OCI-M2 (cell line): ENCODE data around the gene VAV3.

Experiments
- DNase-seq: peaks from one replicate; lab custom pipeline; 2025; ENCODE audit not compliant: unreplicated experiment; lab: John Stamatoyannopoulos, UW

The VAV3 gene

DNA sequence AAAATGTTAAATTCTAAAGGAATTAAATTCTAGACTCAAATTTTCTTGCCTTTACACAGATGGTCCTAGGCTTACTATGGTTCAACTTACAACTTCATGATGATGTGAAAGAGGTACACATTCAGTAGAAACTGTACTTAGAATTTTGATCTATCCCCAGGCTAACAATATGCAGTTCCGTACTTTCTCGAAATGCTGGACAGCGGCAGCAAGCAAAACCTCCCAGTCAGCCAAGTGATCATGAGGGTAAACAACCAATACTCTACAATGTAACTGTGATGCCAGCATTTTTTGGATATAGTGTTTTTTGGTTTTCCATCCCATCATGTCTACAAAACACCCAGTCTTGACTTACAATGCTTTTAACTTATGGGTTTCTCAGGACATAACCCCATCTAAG is 25.7 kb downstream of the VAV3 start:
- no peak for DNase-seq

DNA sequence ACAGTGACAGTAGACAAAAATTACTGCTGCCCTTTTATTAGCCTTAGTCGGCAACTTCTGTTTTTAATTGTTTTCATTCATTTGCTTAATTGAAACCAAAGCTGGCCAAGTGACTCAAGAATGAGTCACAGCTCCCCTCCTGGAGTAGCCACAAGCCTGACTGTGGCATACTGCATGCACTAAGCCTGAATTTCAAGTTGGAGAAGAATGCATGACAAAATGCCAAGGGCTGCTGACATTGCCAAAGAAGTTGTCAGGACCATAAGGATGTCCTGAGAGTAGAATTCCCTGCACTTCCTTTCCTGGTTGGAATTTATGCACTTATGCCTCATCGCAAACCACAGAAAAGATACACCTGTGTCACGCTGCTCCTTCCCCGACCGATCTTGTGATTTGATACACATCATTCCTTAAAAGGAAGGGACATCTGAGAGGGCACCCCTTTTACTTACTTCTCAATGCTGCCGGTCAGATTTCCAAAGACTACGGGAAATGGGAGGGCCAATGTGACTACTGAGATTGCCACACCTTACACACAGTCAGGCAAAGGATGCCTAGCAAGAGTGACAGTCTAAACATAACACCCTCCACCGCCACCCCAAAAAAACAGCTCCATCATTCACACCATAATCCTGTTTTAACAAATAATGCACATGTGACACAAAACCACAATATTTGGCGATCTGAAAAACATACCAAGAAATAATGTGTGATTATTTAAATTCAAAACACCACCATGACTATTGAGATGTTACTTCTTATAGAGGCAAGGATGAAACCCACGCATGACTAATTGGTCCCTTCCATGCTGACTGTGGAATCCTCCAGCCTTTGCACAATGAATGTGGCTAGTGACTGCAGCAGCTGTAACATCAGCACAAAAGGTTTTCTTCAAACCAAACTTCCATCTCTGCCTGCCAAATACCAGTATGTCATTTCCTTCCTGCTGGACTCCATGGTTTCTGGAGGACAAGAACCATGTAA is 28.2 kb downstream of the VAV3 start:
- no peak for DNase-seq

DNA sequence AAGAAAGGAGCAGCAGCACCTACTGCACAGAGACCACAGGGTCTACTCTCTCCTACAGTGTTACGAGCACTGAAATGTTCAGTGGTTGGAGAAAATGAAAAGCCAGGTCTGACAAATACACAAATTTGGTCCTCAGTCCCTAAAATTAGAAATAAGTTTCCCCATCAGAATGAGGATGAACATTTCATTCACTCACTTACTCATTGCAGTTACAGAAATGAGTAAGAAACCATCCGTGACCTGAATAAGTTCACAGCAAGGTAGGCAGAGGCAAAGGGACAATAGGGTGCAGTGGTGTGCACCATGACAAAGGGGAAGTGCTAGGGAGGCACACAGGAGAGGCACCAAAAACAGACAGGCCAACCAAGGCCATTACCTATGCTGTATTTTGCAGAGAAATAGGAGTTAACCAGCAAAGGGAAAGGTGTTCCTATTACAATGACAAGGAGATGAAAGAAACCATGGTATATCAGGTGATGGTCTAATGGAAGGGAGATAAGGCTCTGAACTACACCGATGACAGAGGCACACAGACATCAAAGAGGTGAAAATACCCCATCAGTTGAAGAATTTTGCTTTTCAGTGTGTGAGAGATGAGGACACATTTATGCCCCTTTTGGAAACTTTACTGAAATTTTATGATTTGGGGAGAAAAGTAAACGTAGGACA is 29.4 kb downstream of the VAV3 start:
- DNase-seq = no peak

DNA sequence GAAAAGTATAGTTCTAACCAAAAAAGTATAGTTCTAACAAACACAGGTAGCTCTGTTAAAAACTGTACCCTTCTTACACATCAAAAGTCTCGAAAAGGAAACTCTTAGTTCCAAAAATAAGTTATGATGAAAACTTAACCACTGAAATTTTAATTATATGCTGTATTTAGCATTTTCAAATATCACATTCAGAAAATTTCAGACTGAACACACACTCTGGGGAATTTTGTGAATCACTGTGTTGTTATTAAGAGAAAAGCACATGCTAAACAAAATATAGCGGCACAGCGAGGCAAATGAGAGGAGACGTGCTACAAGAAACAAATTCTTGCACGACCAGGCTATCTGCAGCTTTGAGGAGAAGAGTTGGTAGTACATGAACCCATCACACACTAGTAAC is 30.4 kb downstream of the VAV3 start:
- no peak for DNase-seq

DNA sequence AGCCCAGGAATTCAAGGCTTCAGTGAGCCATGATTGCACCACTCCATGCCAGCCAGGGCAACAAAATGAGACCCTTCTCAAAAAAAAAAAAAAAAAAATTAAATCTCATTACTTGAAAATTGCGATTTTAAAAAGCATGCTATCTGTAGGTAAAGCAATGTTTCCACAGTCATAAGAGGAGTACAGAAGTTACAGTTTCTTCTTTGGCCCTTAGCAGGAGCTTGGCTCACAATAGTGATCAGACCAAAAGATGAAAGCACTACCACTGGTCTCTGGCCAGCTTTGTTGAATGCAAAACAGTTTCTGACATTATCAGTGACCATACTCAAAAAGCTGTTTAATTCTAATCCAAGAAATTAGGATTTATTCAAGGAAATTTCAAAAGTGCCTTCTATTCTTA is 31.2 kb downstream of the VAV3 start:
- no peak for DNase-seq

DNA sequence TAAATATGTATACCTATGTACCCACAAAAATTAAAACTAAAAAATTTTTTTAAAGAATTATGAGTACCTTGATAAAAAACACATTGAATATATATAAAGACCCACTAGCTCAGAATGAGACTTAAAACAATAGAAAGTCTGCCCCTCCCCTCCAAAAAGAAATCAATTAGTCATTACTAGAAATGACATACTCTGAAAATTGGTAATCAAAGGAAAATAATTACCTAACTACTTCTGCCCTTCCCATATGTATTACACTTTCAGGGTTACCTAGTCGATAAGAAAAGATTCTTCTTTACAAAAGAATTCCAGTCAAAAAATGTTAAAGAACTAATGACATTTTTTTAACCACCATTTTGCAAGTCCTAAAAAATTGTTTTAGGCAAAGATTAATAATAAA is 34.7 kb downstream of the VAV3 start:
- no peak for DNase-seq

DNA sequence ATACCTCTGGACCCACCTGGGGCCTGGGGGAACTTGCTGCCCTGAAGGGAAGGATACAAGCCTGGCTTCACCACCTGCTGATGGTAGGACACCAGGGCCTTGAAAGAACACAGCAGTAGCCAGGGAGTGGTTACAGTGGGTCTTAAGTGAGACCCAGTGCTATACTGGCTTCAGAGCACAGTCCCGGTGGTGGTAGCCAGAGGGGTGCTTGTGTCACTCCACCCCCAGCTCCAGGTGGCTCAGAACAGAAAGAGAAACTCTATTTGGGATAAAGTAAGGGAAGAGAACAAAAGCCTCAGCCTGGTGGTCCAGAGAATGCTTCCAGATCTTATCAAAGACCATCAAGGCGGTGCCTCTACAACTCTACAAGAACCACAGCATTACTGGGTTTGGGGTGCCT is 37.2 kb downstream of the VAV3 start:
- DNase-seq = no peak

DNA sequence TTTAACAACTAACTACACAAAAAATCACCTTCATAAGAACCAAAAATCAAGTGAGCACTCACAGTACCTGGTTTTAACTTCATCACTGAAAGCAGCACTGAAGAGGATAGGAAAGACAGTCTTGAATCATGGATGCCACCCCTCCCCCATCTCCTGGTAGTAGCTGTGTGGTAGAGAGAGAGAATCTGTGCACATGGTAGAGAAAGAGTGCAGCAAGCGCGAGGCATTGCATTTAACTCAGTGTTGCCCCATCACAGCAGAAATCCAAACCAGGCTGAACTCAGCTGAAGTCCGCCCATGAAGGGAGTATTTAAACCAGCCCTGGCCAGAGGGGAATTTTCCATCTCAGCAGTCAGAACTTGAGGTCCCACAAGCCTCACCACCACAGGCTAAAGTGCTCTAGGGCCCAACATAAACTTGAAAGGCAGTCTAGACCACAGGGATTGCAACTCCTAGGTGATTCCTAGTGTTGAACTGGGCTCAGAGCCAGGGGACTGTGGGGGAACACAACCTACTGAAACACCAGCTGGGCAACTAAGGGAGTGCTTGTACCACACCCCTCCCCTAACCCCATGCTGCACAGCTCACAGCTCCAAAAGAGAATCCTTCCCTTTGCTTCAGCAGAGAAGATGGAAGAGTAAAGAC is 38.4 kb downstream of the VAV3 start:
- DNase-seq = no peak

DNA sequence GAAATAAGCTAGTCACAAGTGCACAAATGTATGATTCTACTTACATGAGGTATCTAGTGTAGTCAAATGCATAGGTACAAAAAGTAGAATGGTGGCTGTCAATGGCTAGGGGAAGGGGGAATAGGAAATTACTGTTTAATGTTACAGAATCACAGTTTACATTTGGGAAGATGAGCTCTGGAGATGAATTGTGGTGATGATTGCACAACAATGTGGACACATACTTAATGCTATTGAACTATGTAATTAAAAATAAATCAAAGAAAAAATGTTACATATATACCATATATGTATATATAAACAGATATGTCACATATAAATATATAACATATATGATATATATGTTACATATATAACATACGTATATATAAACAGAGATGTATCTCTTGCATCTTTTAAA is 39.4 kb downstream of the VAV3 start:
- no peak for DNase-seq

DNA sequence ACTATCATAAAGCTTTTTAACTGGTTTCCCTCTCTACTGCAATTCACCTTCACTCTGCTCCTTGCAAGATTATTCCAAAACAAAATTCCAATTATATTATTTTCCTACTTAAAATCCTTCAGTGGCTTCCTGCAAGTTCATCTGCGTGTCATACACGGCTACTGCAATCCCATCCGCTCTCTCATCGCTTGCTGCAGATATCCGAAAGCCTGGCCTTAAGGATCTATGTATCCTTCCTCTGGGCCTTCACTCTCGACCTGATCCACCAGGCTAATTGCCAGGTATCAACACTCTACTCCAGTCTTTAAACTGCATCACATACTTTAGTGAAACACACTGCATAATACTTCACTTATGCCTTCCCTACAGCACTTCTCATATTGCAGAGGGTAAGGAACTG is 44.0 kb downstream of the VAV3 start:
- DNase-seq = no peak

DNA sequence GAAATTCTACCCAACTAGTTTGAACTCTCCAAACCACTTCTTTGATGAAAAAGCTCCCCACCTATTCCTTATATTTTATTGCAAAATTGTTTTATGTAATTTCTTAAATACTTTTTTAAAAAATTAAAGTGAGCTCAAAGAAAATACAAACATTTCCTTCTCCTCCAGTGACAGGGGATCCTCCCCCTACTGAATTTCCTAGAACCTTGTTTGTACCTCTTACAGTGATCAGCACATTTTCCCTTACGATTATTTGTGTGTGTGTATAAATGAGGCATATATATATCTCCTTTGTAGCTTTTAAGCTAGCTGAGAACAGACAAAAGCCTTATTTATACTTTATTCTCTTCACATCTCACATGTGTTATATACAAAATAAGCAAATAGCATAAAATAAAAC is 44.4 kb downstream of the VAV3 start:
- DNase-seq = no peak

DNA sequence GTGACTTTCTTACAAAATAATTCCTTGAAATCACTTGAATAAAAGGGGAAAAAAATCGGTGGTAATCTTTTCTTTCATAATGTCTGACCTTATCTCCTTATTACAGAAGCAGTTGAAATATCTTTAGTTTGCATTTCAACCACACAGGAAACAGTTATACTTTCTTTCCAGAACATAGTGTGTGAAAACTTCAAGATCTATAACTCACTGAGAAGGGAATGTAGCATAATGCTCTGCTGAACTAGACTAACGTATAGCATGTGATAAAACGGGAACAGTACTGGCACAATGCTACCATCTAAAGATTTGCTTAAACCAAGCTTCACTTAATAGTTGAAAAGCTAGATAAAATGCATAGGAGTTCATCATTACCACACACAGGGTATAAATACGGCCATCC is 45.0 kb downstream of the VAV3 start:
- no peak for DNase-seq

DNA sequence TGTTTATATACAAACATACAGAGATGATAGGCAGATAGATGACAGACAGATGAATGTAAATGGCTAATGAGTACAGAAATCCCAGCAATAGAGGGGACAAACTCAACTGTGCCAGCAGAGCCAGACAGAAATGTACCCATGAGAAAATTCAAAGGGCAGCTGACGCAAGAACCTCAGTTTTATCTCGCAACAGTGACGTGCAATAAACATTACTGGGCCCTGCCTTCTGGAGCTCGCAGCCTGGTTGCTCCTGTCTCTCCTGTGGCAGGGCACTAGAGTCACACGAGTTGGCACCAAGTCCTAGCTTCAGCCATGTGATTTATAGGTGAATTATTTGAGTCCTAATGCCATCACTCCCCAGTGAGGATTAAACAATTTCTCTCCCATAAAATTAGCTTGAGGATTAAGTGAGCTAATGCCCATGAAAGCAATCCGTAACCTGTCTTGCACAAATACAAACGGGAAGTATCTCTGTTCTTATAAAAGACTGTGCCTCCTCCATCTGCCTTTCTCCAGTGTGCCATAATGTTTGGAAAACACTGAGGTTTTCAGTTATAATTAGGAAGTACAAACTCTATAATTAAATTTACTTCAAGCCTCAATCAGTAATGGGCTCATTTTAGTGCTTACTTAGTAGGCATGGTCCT is 50.7 kb downstream of the VAV3 start:
- DNase-seq = no peak

DNA sequence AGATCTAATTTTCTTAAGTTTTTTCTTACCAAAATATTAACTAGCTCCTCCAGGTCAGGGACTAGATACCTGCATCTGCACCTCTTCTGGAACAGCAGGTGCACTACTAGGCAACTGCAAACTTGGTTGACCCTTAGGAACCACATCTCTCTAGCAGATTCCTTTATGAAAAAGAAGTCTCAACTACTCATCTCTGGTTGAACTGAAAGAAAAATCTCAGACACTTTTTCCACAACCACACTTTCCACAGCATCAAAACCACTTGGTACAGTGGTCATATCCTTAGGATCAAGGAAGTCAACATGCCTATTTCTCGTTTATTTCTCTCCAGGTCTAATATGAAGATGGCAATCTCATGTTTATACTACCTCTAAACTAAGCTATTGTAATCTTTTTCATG is 52.3 kb downstream of the VAV3 start:
- no peak for DNase-seq

DNA sequence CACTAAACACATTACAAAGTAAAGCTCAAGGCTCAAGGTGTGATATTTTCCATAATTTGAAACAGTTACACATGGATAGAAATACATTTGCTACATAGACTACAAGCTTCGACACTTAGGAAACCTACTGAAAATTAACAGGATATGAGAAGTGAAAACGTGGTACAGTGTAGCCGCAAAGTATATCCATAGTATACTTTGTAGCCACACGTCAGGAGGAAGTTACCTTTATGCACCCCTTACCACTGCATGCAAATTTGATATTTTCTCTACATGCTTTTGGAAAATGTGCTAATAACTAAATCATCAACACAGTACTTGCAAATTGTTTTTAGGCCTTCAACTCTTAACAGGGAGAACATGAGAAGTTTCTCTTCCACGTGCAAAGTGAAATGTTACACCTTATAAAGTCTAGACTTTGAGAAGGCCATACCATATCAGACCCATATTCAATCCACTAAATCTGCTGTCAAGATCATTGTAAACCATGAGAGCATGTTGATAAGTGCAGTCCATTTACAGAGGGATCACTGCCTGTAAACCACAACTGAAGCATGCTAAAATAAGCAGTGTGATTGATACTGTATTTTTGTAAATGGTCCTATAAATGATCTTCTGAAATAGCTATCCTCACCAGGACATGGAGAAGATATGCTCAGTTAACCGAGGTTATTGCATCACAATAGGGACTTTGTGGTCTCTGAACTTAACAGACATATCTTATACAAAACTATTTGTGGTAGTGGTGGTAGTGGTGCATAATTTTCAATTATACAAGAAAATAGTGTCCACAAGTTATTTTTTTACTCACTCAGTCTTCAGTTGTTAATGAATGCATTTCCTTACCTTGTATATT is 64.7 kb downstream of the VAV3 start:
- no peak for DNase-seq

DNA sequence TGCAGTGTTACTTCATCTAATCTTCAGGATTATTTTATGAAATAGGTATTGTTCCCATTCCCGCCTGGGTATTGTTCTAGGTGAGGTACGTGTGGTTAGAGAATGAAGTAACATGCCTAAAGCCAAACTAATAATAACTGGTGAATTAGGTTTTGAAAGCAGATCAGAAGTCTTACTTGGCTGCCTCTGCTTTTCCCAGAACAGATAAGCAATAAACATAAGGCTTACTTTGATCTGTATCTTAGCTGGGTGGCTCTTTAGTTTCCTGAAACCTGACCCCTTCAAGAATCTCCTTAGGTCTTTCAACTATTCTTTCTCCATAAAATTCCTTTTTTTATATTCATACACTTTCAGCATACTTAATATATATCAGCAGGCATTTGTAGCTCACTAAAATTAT is 65.3 kb downstream of the VAV3 start:
- DNase-seq = no peak

DNA sequence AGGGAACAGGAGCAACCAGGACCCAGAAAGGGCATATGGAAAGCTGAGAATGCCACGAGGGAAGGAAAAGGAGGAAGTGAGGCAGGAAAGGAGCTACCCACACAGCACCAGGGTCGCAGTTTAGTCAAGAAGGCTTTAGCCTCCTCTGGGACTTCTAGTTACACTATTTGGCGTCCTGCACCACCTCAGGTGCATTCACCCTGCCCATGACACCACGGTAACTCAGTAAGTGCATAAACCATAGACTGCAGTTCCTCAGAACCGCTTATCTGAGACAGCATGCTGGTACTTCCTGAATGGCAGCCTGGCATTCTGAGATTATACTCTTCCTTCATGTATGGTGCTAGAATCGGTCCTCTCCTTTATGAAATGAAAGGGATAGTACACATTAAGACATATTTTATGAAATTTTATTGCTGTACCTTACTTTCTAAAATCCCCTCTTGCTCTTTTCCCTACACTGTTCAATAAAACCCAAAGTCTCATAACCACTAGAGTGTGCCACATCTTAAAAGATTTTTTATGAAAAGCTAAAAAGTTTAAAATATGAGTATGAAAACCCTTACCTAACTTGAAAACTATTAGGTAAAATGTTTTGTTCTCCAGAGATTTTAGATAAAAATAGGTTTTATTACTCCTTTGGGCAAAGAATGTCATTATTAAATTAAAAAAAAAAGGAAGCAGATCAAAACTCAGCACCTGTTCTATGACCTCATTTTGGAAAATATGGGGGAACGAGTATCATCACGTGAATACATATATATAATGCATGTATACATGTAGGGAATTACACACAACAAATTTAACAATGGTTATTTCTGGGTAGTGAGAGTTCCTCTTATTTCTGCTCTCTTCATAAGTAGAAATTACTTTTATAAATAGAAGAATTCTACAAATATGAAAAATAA is 67.3 kb downstream of the VAV3 start:
- DNase-seq = no peak

DNA sequence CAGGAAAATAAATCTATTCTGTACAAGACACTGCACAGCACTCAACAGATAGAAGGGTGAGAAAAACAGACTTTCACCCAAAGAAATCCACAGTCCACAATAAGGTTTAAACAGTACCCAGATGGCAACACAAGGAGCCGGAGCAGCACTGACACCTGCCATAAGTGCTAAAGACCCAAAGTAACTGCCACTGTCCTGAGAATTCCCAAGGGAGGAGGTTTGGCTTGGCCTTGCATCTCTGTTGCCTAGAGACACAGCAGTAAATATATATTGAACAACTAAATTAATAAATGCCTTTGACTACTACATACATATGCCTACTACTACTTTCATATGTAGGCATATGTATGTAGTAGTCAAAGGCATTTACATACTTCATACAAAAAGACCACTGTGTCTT is 68.0 kb downstream of the VAV3 start:
- no peak for DNase-seq

DNA sequence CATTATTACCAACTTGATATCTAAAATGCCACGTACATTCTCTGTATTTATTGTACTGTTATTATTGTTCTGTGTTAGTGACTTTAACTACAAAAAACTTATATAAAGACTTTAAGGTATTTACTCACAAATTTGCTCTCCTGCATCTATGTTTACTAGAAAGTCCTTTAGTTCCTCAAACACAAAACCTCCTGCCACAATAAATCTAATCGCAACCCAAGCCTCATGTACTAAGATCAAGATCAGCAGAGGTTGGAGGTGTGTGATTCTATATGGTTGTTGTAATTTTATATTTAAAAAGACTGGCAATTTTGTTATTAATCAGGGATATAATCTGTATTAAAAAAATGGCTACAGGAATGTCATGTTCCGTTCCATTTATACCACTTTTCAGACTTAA is 68.6 kb downstream of the VAV3 start:
- DNase-seq = no peak
